Activated CD8-positive, alpha-beta memory T cell treated with anti-CD3 and anti-CD28 coated beads, Interleukin-2, amount 10 ng/mL, durations not matched to agents 7 days and 5 days (primary cell): ENCODE measurements around the gene TBL3. TPM values are rescaled to one million over a fixed set of nuclear protein-coding genes. Genes with fewer than 3 reads are reported as not detected.

Experiments used
- ATAC-seq: fragments of 150-1000 bp; cut with Tn5 transposase; one replicate; pipeline ENCODE4 v1.10.0; 2021; ENCODE audit warnings: moderate library complexity
- CTCF ChIA-PET: fragments of 350-600 bp; sonication (Branson Sonifier 250); formaldehyde crosslinking; loops from one replicate; lab custom pipeline; 2021; ENCODE audit warnings: antibody characterized with exemption; lab: Charles Lee
- DNase-seq: peaks from one replicate; pipeline ENCODE4 v3.0.0-alpha.2; 2020
- H3K27ac Mint-ChIP-seq: one replicate; pipeline ENCODE4 v1.8.0; 2021; ENCODE audit warnings: mild to moderate bottlenecking, mixed read lengths
- H3K27me3 Mint-ChIP-seq: one replicate; pipeline ENCODE4 v1.8.0; 2021; ENCODE audit warnings: mixed read lengths
- H3K36me3 Mint-ChIP-seq: one replicate; pipeline ENCODE4 v1.8.0; 2021; ENCODE audit warnings: mild to moderate bottlenecking, mixed read lengths
- H3K4me1 Mint-ChIP-seq: one replicate; pipeline ENCODE4 v1.8.0; 2021; ENCODE audit warnings: mixed read lengths
- H3K4me3 Mint-ChIP-seq: one replicate; pipeline ENCODE4 v1.8.0; 2021; ENCODE audit warnings: mild to moderate bottlenecking, moderate library complexity, mixed read lengths
- H3K9me3 Mint-ChIP-seq: one replicate; pipeline ENCODE4 v1.8.0; 2022; ENCODE audit warnings: low read depth, mixed read lengths
- total RNA-seq, 2 experiments: library from RNA; stranded (reverse); gene quantifications; one replicate each; pipeline ENCODE4 v1.2.3, GENCODE V29; 2021

Gene TBL3
- total RNA-seq, 2 experiments from 2014 or later: 41.9 to 42.3 TPM

DNA sequence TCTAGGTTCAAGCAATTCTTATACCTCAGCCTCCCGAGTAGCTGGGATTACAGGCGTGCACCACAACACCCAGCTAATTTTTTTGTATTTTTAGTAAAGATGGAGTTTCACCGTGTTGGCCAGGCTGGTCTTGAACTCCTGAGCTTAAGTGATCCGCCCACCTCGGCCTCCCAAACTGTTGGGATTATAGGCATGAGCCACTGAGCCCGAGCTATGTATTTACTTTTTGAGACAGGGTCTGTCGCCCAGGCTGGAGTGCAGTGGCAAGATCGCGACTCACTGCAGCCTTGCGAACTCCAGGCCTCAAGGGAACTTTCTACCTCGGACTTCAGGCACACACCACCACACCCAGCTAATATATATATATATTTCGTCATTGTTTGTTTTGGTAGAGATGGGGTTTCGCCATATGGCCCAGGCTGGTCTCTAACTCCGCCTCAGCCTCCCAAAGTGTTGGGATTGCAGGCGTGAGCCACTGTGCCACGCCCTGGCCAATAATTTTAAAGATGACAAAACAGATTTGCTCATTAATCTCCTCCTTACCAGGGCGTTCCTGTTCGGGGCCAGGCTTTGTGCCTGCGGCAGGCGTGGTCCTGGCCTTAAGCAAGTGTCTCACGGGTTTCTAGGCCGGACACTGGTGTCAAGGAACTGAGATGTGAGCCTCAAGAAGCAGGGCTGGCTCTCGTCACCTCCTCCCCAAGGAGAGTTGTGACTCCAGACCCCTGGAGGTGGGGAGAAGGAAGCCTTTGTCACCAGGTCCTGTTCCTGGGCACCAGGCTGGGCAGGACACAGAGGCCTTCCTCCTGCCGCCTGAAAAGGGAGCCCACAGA lies 43.5 kb downstream of the TBL3 start:
- Mint-ChIP-seq H3K4me1 (peaks cover 2% of the 10 kb centered on the region), H3K9me3 (no peaks in the 10 kb centered on the region), H3K36me3 (no peaks in the 10 kb centered on the region), H3K27me3 (peaks cover 13% of the 10 kb centered on the region), H3K4me3 (no peak overlapping the region), H3K27ac (no peak overlapping the region)
- CTCF ChIA-PET: interaction anchor here (0.8 to 2.2 kb wide), 4 partner anchors 11 to 140 kb away, joined by 3 to 16 read pairs (median 5); partner anchors contain the start of gene TRAF7
- ATAC-seq (no peak), DNase-seq (no peak)

DNA sequence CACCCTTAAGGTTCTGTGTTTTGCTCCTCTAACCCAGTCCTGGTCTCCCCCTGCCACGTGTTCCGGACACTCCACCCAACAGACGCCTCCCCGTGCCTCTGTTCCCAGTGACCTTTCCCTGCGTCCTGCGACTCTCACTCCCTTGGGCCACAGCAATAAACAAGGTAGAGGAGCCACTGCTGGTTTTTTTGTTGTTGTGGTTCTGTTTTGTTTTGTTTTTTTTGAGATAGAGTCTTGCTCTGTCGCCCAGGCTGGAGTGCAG lies 44.0 kb downstream of the TBL3 start:
- H3K36me3 Mint-ChIP-seq: no peaks in the 10 kb centered on the region
- H3K27me3 Mint-ChIP-seq: peaks cover 17% of the 10 kb centered on the region
- H3K4me1 Mint-ChIP-seq: no peaks in the 10 kb centered on the region
- no peak overlapping the region for H3K4me3 Mint-ChIP-seq
- no peaks in the 10 kb centered on the region for H3K9me3 Mint-ChIP-seq
- ATAC-seq (no peak), DNase-seq (no peak)
- CTCF ChIA-PET: interaction anchor here (0.7 to 2.2 kb wide), 7 partner anchors 8 to 140 kb away, joined by 3 to 16 read pairs (median 5); partner anchors contain the start of genes NTHL1, TRAF7 and TSC2
- H3K27ac Mint-ChIP-seq: no peak overlapping the region

GRCh38 chr16:2016407-2016922 lies 44.6 kb downstream of the TBL3 start:
- no peak for ATAC-seq
- no peak for DNase-seq
- H3K4me3 Mint-ChIP-seq: no peak overlapping the region
- no peak overlapping the region for H3K27ac Mint-ChIP-seq
- peaks cover 22% of the 10 kb centered on the region for H3K27me3 Mint-ChIP-seq
- no peaks in the 10 kb centered on the region for H3K4me1 Mint-ChIP-seq
- H3K9me3 Mint-ChIP-seq: no peaks in the 10 kb centered on the region
- CTCF ChIA-PET: interaction anchor here (0.6 to 2.2 kb wide), 10 partner anchors 9 to 139 kb away, joined by 3 to 16 read pairs (median 5); partner anchors contain the start of genes NTHL1, TRAF7 and TSC2
- no peaks in the 10 kb centered on the region for H3K36me3 Mint-ChIP-seq

DNA sequence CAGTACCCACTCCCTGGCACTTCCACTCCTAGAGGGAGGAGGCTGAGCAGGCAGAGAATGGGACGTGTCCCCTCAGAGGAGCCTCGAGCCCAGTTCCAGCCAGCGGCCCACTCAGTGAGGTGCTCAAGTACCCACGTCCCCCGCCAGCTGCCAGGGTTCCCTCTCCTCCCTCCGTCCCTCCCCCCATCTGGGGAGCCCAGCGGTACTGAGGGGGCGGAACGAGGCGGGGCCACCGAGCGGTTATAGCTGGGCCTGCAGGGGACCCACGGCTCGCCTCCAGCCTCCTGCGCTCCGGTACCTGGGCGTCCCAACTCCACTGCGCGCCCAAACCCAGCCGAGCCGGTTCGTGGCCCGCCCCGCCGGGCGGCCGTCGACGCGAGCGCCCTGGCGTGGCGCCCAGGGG lies 47.7 kb downstream of the TBL3 start, which contains the start of gene NPW:
Gene NPW, plus strand, starts transcription at position 268 of the 403 bp plus-strand sequence.
- Mint-ChIP-seq H3K4me3 (no peak within 1 kb of the TSS), H3K4me1 (peaks cover 12% of the 10 kb centered on the region), H3K36me3 (no peaks in the 10 kb centered on the region), H3K27me3 (peaks cover 31% of the 10 kb centered on the region), H3K27ac (no peak within 1 kb of the TSS), H3K9me3 (no peaks in the 10 kb centered on the region)
- CTCF ChIA-PET: interaction anchor here (1.5 to 7.6 kb wide), 2 partner anchors 11 to 123 kb away, joined by 3 to 118 read pairs; no protein-coding TSS in a partner anchor
- ATAC-seq (no peak), DNase-seq (no peak)

- H3K4me3 Mint-ChIP-seq: no peak overlapping the region
- H3K9me3 Mint-ChIP-seq: no peaks in the 10 kb centered on the region
- ATAC-seq: no peak
- no peaks in the 10 kb centered on the region for H3K36me3 Mint-ChIP-seq
- H3K27me3 Mint-ChIP-seq: peaks cover 31% of the 10 kb centered on the region
- no peak for DNase-seq
- CTCF ChIA-PET: interaction anchor here (1.5 to 7.6 kb wide), 3 partner anchors 12 to 122 kb away, joined by 3 to 118 read pairs (median 11); no protein-coding TSS in a partner anchor
- H3K4me1 Mint-ChIP-seq: peaks cover 12% of the 10 kb centered on the region
- H3K27ac Mint-ChIP-seq: no peak overlapping the region
Measured at GRCh38 chr16:2019921-2020831, 48.3 kb downstream of the TBL3 start.

- peak overlapping the region; percentile 54 for H3K4me3 Mint-ChIP-seq
- peak; percentile 49 for DNase-seq
- H3K9me3 Mint-ChIP-seq: no peaks in the 10 kb centered on the region
- peak; percentile 31 for ATAC-seq
- H3K36me3 Mint-ChIP-seq: no peaks in the 10 kb centered on the region
- CTCF ChIA-PET: interaction anchor here (0.6 to 7.6 kb wide), 22 partner anchors 9 to 454 kb away, joined by 3 to 118 read pairs (median 4); partner anchors contain the start of genes MSRB1, NTHL1, PKD1 and TRAF7
- peaks cover 17% of the 10 kb centered on the region for H3K4me1 Mint-ChIP-seq
- peaks cover 42% of the 10 kb centered on the region for H3K27me3 Mint-ChIP-seq
- no peak overlapping the region for H3K27ac Mint-ChIP-seq
Measured at GRCh38 chr16:2022723-2023091, 50.9 kb downstream of the TBL3 start.

DNA sequence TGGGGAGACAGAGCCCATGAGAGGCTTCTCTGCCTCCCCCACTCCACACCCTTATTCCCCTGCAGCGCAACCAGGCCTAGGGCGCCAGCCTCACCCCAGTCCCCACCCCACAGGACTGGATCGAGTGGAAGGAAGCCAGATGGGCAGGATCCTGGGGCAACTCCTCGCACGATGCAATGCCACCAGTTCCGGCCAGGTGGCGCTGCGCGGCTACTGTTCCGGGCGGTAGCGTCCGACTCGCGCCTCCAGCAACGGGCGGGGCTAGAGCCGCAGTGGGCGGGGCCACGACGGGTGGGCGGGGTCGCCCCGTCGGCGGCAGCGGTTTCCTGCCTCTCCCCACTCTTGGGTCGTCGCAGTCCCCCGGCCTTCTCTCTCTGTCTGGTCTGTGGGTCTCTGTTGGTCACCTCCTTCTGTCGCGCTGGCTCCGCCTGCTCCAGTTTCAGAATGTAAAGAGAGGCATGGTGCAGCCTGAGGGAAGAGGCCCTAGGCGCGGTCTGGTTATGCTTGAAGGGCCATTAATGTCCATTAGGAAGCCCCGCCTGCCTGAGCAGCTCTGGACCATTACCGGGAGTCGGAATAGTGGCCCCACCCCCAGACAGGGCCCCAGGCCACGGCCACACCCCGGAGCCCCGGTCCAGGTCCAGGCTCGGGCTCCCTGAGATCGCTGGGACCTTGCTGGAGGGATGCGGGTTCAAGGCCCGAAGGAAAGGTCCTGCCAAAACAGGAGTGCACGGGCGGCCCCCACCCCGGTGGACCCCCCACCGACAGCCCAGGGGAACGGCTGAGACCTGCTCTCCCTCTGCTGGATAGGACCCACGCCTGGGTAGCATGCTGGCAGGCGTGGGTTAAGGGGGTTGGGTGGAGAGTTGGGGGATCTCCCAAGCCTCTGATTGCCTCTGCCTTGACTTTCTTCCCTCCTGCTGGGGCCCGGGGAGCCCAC lies 51.5 kb downstream of the TBL3 start:
- ATAC-seq (peak; percentile 82), DNase-seq (peak; percentile 95)
- CTCF ChIA-PET: interaction anchor here (0.6 to 7.6 kb wide), 22 partner anchors 9 to 454 kb away, joined by 3 to 118 read pairs (median 4); partner anchors contain the start of genes MSRB1, NTHL1, PKD1 and RAB26

DNA sequence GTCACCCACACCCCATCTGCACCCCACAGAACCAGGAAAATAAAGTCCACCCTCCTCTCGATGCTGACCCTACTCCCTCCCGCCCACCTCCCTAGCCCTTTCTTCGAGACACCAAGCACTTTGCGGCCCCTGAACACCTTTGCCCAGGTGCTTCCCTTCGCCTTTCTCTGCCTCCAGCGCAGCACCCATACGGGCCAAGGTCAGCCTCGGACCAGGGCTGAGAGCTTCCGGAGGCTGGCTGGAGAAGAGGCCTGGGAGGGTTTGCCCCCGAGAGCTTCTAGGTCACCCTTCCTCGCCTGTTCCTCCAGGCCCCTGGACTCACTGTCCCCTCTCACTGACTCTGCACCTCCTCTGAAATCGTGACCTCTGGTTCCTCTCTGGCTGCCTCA lies 52.2 kb downstream of the TBL3 start:
- DNase-seq (no peak), ATAC-seq (no peak)
- CTCF ChIA-PET: interaction anchor here (1.2 to 7.6 kb wide), 5 partner anchors 113 to 130 kb away, joined by 5 to 118 read pairs (median 9); partner anchors contain the start of genes RAB26 and TRAF7
- no peaks in the 10 kb centered on the region for H3K9me3 Mint-ChIP-seq
- H3K27me3 Mint-ChIP-seq: peaks cover 43% of the 10 kb centered on the region
- H3K36me3 Mint-ChIP-seq: no peaks in the 10 kb centered on the region
- peak overlapping the region; percentile 30 for H3K27ac Mint-ChIP-seq
- H3K4me3 Mint-ChIP-seq: no peak overlapping the region
- H3K4me1 Mint-ChIP-seq: peaks cover 17% of the 10 kb centered on the region

More for the DNA sequence above, 51.5 kb downstream of the TBL3 start:
- Mint-ChIP-seq H3K4me1 (peaks cover 17% of the 10 kb centered on the region), H3K9me3 (no peaks in the 10 kb centered on the region), H3K4me3 (peak overlapping the region; percentile 56), H3K27ac (peak overlapping the region; percentile 64), H3K36me3 (no peaks in the 10 kb centered on the region), H3K27me3 (peaks cover 45% of the 10 kb centered on the region)

DNA sequence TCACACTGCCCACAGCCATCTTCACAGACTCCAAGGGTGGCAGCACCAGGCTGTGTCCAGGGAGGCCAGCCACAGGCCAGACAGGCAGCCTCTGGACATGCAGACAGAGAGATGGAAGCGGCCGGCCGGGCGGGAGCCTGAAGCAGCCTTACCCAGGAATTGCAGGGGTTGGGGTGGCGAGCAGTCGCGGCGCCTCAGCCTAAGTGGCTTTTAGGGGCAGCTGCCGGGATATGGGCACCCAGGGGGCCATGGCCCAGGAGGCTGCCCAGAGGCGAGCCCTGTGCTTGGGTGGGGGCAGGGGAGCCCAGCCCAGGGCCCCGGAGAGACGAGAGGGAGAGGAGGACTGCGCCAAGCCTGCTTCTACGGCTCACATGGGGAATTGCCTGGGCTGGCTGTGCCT lies 53.4 kb downstream of the TBL3 start:
- Mint-ChIP-seq H3K27me3 (peaks cover 40% of the 10 kb centered on the region), H3K36me3 (no peaks in the 10 kb centered on the region), H3K4me1 (peaks cover 17% of the 10 kb centered on the region), H3K9me3 (no peaks in the 10 kb centered on the region), H3K27ac (no peak overlapping the region), H3K4me3 (no peak overlapping the region)
- DNase-seq (no peak), ATAC-seq (no peak)
- CTCF ChIA-PET: interaction anchor here (1.1 to 7.6 kb wide), 5 partner anchors 9 to 129 kb away, joined by 5 to 118 read pairs (median 7); partner anchors contain the start of genes NTHL1, TRAF7 and TSC2

- Mint-ChIP-seq H3K36me3 (no peaks in the 10 kb centered on the region), H3K9me3 (no peaks in the 10 kb centered on the region), H3K4me1 (peaks cover 17% of the 10 kb centered on the region), H3K4me3 (no peak overlapping the region), H3K27ac (no peak overlapping the region), H3K27me3 (peaks cover 35% of the 10 kb centered on the region)
- CTCF ChIA-PET: interaction anchor here (1.1 to 7.6 kb wide), 5 partner anchors 10 to 128 kb away, joined by 5 to 118 read pairs (median 7); partner anchors contain the start of genes NTHL1, TRAF7 and TSC2
- DNase-seq: no peak
- ATAC-seq: no peak
Measured at GRCh38 chr16:2025878-2026460, 54.1 kb downstream of the TBL3 start.

- ATAC-seq (peak; percentile 25), DNase-seq (no peak)
- no peaks in the 10 kb centered on the region for H3K36me3 Mint-ChIP-seq
- CTCF ChIA-PET: interaction anchor here (1.9 to 4.6 kb wide), 3 partner anchors 21 to 128 kb away, joined by 5 to 28 read pairs (median 17); partner anchors contain the start of genes NTHL1, TRAF7 and TSC2
- H3K4me1 Mint-ChIP-seq: peaks cover 17% of the 10 kb centered on the region
- H3K27ac Mint-ChIP-seq: no peak within 1 kb of the TSS
- H3K9me3 Mint-ChIP-seq: no peaks in the 10 kb centered on the region
- peak within 1 kb of the TSS; percentile 51 for H3K4me3 Mint-ChIP-seq
- peaks cover 29% of the 10 kb centered on the region for H3K27me3 Mint-ChIP-seq
Measured at GRCh38 chr16:2026461-2027023, 54.7 kb downstream of the TBL3 start, which contains the start of gene NHERF2. Gene NHERF2, plus strand, starts transcription at chr16:2026902. Its CDS starts 104 bp downstream, at chr16:2027006.
